GM19395 (cell line): ENCODE data around the gene CSGALNACT2.
"Not testable (repeated sequence)": the region's sequence is repeated elsewhere in the genome, so short reads cannot be mapped to it uniquely, and the experiment has no call there.

ENCODE experiments used
- ATAC-seq: cut with Tn5 transposase; IDR thresholded peaks from one replicate; pipeline ENCODE4 v1.9.1; 2021; ENCODE audit warnings: mild to moderate bottlenecking, moderate library complexity; ENCODE audit not compliant: unreplicated experiment

The CSGALNACT2 gene, protein sequence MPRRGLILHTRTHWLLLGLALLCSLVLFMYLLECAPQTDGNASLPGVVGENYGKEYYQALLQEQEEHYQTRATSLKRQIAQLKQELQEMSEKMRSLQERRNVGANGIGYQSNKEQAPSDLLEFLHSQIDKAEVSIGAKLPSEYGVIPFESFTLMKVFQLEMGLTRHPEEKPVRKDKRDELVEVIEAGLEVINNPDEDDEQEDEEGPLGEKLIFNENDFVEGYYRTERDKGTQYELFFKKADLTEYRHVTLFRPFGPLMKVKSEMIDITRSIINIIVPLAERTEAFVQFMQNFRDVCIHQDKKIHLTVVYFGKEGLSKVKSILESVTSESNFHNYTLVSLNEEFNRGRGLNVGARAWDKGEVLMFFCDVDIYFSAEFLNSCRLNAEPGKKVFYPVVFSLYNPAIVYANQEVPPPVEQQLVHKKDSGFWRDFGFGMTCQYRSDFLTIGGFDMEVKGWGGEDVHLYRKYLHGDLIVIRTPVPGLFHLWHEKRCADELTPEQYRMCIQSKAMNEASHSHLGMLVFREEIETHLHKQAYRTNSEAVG

GRCh38 chr10:43138021-43138756 lies at the start of gene CSGALNACT2:
CSGALNACT2 (plus strand) TSS chr10:43138445; CDS start chr10:43155150, 16,705 bp downstream.
- ATAC-seq: peak; percentile 66

DNA sequence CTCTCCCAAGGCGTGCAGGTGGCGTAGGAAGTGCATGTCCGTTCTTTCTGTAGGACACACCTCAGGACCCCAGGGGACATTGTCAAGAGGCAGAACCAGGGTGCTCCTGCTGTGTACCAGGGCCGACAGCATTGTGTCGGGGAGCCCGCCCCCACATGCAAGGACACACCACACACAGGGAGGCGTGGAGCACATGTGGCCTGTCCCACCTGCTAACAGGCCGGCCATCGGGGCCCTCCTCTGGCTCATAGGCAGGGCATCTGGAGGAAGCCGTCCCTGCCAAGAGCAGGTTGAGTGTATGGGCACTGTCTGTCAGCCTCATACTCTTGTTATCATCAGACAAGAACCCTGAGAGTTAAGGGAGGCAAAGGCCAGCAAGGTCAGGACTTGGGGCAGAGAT lies 48.7 kb upstream of the CSGALNACT2 start:
- no peak for ATAC-seq

DNA sequence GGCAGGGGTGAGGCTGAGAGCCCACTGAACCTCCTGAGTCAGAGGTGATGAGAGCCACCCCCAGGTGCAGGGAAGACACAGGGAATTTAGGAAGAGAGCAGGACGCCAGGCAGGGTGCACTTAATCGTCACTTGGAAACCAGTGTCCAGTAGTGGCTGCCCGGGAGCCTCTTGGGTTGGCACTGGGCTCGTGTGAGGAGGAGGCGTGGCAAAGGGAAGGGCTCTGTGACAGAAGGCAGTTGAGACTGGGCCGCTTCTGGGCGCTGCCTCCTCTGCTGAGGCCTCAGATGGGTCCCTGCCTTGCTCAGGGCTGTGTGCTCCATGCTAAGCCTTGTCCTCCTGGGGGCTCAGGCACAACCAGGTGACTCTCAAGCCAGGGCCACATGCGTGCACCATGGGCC lies 48.1 kb upstream of the CSGALNACT2 start:
- no peak for ATAC-seq

DNA sequence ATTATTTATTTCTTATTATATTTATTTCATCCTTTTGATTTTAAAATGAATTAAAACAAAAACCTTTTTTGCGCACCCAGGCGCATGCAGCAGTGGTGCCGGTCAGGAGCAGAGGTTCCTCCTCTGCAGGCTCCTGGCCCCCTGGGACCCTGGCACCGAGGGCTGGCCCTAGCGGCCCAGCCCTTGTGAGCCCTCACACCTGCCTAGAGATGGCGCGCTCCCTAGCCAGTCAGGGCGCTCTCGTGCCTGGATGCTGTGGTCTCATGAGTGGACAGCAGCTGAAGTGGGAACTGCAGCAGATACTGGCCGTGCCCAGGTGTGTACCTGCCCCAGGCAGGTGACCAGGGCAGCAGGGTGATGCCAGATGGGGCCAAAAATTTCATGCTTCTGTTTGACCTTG lies 47.6 kb upstream of the CSGALNACT2 start:
- ATAC-seq: no peak

DNA sequence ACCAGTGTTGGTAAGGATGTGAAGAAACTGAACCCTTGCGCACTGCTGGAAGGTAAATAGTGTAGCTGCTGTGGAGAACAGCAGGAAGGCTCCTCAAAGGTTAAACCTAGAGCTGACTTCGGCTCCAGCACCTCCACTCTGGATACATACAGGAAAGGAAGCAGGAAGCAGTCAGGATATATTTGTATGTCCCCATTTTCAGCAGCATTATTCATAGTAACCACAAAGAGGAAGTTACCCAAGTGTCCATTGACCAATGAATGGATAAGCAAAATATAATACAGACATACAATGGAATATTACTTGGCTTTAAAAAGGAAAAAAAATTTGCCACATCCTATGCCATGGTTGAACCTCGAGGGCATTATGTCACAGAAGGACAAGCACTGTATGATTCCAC lies 46.4 kb upstream of the CSGALNACT2 start:
- ATAC-seq: no peak

GRCh38 chr10:43093423-43094076 lies 44.7 kb upstream of the CSGALNACT2 start:
- ATAC-seq: no peak

- no peak for ATAC-seq
These were observed 44.2 kb upstream of the CSGALNACT2 start for GRCh38 chr10:43094085-43094484.

DNA sequence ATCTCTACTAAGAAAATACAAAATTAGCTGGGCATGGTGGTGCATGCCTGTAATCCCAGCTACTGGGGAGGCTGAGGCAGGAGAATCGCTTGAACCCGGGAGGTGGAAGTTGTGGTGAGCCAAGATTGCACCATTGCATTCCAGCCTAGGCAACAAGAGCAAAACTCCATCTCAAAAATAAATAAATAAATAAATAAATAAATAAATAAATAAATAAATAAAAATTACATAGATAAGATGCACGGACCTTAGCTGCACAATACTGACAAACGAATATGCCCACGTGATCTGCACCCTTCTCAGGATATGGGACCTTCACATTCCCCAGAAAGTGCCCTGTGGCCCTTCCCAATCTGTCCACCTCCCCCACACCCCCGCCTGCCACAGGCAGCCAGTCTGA lies 38.9 kb upstream of the CSGALNACT2 start:
- not testable (repeated sequence) for ATAC-seq

DNA sequence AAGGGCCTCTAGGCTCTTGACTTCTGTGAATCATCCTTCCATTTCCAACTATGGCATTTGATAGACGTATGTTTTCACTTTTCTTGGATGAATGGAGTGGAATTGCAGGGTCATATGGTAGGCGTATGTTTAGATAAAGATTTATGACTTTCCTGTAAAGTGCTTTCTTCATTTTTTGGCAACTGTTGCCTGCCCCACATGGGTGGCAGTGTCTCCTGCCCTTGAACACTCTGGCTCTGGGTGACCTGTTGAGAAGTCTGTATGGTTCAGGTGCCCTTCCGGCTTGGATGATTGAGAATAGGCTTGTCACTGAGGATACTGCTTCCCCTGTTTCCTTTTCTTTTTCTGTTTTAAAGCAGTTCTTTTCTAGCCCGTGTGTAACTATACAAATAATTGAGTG lies 38.3 kb upstream of the CSGALNACT2 start:
- ATAC-seq: no peak

GRCh38 chr10:43100366-43100765 lies 37.9 kb upstream of the CSGALNACT2 start:
- ATAC-seq: no peak

- no peak for ATAC-seq
These were observed 36.0 kb upstream of the CSGALNACT2 start for GRCh38 chr10:43102063-43102828.

DNA sequence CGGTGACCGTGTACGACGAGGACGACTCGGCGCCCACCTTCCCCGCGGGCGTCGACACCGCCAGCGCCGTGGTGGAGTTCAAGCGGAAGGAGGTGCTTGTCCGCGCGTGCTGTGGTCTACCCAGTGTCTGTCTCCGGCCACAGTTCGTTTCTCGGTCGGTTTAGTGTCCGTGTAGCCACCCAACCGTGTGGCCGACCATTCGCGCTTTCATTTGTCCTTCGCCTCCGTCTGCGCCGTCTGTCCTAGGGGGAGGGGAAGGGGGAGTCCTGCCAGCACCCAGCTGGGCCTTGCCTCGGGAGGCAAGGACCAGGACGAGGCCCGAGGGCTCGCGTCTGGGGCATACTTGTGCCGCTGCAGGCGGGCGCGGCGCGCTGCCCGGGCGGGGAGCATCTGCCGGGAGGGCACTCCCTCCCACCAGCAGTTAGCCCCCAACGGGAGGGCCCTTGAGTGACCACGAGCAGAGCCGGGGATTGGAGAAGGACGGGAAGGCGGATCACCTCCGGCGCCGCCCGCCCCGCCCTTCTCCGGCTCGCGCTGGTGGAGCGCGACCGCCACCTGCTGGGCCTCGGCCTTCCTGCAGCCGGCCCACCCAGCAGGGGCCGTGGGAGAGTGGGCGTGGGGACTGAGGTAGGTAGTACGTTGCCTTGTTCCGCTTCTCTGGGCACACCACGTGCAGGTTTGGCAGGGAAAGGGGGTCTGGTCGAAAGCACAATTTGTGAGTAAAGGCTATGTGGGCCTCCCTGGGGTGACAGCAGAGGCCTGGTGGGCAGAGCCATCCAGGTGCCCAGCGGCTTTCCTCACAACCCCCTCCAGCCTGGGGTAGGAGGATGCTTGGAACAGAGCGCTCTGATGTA lies 32.9 kb upstream of the CSGALNACT2 start:
- peak; percentile 82 for ATAC-seq

- ATAC-seq: no peak
These were observed 32.4 kb upstream of the CSGALNACT2 start for GRCh38 chr10:43105956-43106229.

GRCh38 chr10:43106256-43107091 lies 31.8 kb upstream of the CSGALNACT2 start:
- ATAC-seq: no peak

DNA sequence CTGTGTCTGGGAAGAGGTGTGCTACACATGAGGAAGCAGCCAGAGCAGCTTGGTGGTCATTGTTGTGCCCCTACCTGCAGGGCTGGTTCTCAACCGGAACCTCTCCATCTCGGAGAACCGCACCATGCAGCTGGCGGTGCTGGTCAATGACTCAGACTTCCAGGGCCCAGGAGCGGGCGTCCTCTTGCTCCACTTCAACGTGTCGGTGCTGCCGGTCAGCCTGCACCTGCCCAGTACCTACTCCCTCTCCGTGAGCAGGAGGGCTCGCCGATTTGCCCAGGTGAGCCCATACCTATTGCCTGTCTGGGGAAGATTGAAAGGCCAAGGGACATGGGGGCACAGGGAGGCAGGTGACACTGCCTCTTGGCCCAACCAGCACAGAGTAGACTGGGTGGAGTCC lies 29.3 kb upstream of the CSGALNACT2 start:
- ATAC-seq: no peak

GRCh38 chr10:43109671-43110249 lies 28.5 kb upstream of the CSGALNACT2 start:
- ATAC-seq: no peak

DNA sequence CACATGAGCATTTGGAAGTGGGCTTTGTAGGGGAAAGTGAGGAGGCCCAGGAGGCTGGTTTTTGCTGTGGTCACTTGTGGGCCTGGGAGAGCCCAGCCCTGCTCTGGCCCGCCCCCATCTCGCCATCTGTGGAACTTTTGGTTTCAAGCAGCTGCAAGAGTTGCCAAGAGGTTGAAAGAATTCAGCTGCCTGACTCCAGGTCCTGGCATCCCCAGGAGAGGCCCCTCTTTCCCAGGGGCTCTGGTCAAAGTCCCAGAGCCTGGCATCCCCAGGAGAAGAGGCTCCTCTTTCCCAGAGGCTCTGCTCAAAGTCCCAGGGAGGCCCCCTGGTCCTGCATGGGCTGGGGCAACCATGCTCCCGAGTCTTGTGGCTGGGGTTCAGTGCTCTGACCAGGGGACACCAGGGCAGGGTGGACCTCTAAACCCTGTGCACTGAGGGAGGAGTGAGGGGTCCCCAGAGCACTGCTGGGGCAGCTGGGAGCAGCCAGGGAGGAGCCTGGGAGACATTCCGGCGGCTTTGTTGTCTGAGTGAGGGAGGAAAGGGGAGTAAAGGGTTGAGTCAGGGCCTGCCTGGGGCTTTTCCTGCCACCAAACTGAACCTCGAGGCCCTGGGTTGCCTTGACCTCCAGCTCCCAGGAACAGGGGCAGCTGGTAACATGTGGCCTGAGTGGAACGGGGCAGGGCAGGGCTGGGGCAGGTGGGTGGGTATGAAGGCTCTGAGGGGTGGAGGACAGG lies 27.7 kb upstream of the CSGALNACT2 start:
- peak; percentile 70 for ATAC-seq

GRCh38 chr10:43111101-43111500 lies 27.1 kb upstream of the CSGALNACT2 start:
- no peak for ATAC-seq
